Effector memory CD8-positive, alpha-beta T cell (primary cell): ENCODE data around the gene NTRK3.

Experiments
- ATAC-seq: fragments of 150-1000 bp; cut with Tn5 transposase; replicated peaks from 2 replicates; pipeline ENCODE4 v1.10.0; 2021; ENCODE audit warnings: mild to moderate bottlenecking, moderate library complexity
- DNase-seq, 3 experiments: peaks; one replicate each; pipeline ENCODE4 v3.0.0; 2021
- H3K27ac Mint-ChIP-seq, 2 donors: one replicate each; pipeline ENCODE4 v1.8.0; 2022; ENCODE audit warnings: mild to moderate bottlenecking in 2 of 2, mixed read lengths in 2 of 2, moderate library complexity in 2 of 2
- H3K27me3 Mint-ChIP-seq, 2 donors: one replicate each; pipeline ENCODE4 v1.8.0; 2022; ENCODE audit warnings: mixed read lengths in 2 of 2
- H3K36me3 Mint-ChIP-seq: one replicate; pipeline ENCODE4 v1.8.0; 2022; ENCODE audit warnings: mild to moderate bottlenecking, moderate library complexity, mixed read lengths; ENCODE audit not compliant: insufficient read depth
- H3K4me1 Mint-ChIP-seq, 2 donors: one replicate each; pipeline ENCODE4 v1.8.0; 2022; ENCODE audit warnings: low read depth in 2 of 2, mixed read lengths in 2 of 2
- H3K4me3 Mint-ChIP-seq, 2 donors: one replicate each; pipeline ENCODE4 v1.8.0; 2022; ENCODE audit warnings: mild to moderate bottlenecking in 2 of 2, mixed read lengths in 2 of 2, moderate library complexity in 2 of 2
- H3K9me3 Mint-ChIP-seq, 2 donors: one replicate each; pipeline ENCODE4 v1.8.0; 2022; ENCODE audit warnings: mixed read lengths in 2 of 2

The NTRK3 gene

DNA sequence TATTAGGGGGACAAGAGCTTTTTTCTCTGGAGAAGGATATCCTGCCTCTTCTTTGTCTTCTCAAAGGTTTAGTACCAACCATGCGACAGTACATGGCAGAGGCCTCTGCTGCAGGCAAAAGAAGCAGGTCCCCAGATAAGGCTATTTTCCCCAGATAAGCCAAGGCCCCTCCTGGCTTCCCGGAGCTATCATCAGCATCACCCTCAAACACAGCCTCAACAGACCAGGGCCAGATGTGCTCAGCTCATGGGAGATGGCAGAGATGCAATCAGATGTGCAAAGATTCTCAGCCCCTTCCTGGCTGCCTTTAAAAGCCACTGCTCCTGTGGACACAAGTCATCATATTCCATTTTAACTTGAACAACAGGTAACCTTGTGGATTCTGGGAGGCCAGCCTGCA lies 49.0 kb downstream of the NTRK3 start:
- Mint-ChIP-seq H3K9me3 (no peaks in the 10 kb centered on the region), H3K4me3 (no peak overlapping the region), H3K27me3 (peaks cover 21 to 61% of the 10 kb centered on the region in 2 donors), H3K36me3 (no peaks in the 10 kb centered on the region), H3K4me1 (no peaks in the 10 kb centered on the region), H3K27ac (no peak overlapping the region)
- no peak for ATAC-seq
- no peak for DNase-seq

DNA sequence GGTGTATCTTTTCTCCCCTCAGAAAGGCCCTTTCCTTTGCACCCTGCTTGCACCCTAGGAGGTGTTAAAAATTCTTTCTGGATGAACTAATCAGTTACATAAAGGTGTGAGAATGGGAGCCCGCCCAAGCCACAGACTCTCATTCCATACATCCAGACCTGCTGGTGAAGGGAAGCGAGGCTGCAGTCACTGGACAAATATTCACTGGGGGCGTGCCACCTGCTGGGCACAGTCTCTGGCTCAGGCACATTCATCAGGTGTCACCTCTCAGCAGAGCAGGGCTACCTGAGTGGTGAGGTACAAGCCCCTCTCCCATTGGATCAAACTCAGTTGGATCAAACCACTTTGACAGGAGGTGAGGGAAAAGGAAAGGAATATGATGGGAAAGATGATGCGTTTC lies 52.0 kb downstream of the NTRK3 start:
- no peaks in the 10 kb centered on the region for H3K36me3 Mint-ChIP-seq
- H3K9me3 Mint-ChIP-seq = no peaks in the 10 kb centered on the region
- ATAC-seq = no peak
- no peaks in the 10 kb centered on the region for H3K4me1 Mint-ChIP-seq
- H3K27ac Mint-ChIP-seq = no peak overlapping the region
- H3K27me3 Mint-ChIP-seq = peaks cover 22 to 73% of the 10 kb centered on the region in 2 donors
- no peak overlapping the region for H3K4me3 Mint-ChIP-seq
- DNase-seq = no peak

DNA sequence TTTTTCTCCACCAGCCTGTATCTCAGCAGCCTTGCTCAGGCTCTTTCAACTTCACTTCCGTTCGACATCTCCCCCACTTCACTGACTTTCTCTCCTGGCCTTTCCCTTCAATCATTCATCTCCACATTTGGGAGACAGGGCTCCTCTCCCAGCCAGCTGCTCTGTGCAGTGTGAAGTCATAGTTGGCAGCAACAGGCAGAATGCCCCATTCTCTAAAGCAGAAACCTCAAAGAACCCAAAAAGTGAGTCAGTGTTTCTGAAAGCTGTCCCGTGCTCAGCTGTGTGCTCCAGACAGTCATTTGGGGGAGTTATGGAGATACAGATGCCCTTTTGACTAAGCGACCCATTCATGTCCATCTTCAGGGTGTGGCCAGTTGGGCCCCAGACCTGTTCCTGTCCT lies 54.3 kb downstream of the NTRK3 start:
- Mint-ChIP-seq H3K27ac (no peak overlapping the region), H3K4me3 (no peak overlapping the region), H3K9me3 (no peaks in the 10 kb centered on the region), H3K4me1 (no peaks in the 10 kb centered on the region), H3K36me3 (no peaks in the 10 kb centered on the region), H3K27me3 (peaks cover 14 to 63% of the 10 kb centered on the region in 2 donors)
- ATAC-seq (no peak), DNase-seq (no peak)

DNA sequence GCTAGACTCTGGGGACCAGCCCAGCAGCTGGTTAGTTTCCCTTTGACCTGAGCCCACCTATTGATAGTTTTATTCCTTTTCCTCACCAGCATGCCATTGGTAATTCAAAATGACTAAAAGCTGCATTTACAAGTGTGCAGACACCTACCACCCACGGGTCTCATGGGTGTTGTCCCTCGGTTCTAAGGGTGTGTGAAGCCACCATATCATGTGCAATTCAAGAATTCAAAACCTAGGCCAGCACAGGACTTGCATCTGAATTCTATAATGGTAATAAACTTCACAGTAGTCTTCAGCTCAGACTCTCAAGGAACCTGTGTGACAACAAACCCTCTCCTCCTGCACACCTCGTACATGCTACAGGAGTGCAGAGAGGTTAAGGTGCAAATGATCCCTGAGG lies 55.3 kb downstream of the NTRK3 start:
- Mint-ChIP-seq H3K27me3 (peaks cover 17 to 73% of the 10 kb centered on the region in 2 donors), H3K4me1 (no peaks in the 10 kb centered on the region), H3K4me3 (no peak overlapping the region), H3K9me3 (no peaks in the 10 kb centered on the region), H3K27ac (no peak overlapping the region), H3K36me3 (no peaks in the 10 kb centered on the region)
- ATAC-seq (no peak), DNase-seq (no peak)

DNA sequence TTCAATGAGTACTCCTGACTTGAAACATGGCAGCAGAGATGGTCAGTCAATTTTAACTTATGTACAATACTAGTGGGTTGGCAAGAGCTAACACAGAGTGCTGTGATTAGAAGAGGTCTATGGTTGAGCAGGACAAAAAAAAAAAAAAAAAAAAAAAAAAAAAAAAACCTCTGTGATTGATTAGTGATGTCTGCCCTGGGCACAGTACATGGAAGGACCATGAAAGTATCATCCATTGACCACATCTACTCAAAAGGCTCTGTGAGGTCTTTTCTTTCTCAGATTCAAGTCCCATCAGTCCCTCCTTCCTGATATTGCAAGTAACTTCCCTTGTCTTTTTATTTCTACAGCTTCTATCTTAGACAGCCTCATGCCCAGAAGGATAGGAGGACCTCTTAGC lies 59.6 kb downstream of the NTRK3 start:
- DNase-seq (no peak), ATAC-seq (no peak)
- H3K4me3 Mint-ChIP-seq = no peak overlapping the region
- no peaks in the 10 kb centered on the region for H3K36me3 Mint-ChIP-seq
- H3K27ac Mint-ChIP-seq = no peak overlapping the region
- H3K27me3 Mint-ChIP-seq = peaks cover 29 to 50% of the 10 kb centered on the region in 2 donors
- no peaks in the 10 kb centered on the region for H3K4me1 Mint-ChIP-seq
- no peaks in the 10 kb centered on the region for H3K9me3 Mint-ChIP-seq

DNA sequence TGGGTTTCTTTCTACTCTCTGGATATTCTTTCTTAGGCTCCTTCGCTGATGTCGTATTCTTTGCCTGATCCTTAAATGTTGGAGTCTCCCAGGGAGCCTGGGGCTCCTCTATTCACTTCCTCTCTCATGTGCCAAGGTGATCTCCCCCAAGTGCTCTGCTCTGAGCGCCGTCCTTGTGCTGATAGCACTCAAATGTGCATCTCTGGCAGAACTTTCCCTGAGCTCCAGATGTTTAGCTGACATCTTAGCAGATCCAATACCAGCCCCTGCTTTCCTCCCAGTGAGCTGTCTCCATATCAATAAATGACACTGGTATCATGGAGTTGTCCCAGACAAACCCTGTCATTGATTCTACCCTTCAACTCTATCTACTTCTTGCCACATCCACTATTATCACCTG lies 62.4 kb downstream of the NTRK3 start:
- ATAC-seq (no peak), DNase-seq (no peak)
- Mint-ChIP-seq H3K4me1 (no peaks in the 10 kb centered on the region), H3K27me3 (peaks cover 25 to 31% of the 10 kb centered on the region in 2 donors), H3K9me3 (no peaks in the 10 kb centered on the region), H3K36me3 (no peaks in the 10 kb centered on the region), H3K4me3 (no peak overlapping the region), H3K27ac (no peak overlapping the region)

DNA sequence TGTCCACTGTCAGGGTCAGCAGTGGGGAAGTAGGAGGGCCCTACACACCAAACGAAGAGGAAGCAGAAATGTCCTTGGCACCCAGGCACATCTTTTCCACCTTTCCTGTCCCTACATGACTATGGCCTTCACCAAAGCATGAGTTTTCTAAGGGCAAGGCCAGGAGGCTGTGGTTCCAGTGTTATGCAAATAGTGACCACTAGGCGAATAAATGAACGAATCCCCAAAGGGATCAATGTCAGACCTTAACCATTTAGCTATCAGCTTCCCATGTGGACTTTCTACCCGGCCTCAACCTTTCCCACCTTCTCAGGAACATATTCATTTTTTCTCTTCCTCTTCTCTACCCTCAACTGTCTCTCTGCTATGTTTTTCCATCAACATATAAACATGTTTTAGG lies 63.1 kb downstream of the NTRK3 start:
- Mint-ChIP-seq H3K9me3 (no peaks in the 10 kb centered on the region), H3K4me3 (no peak overlapping the region), H3K36me3 (no peaks in the 10 kb centered on the region), H3K27ac (no peak overlapping the region), H3K27me3 (peaks cover 25 to 29% of the 10 kb centered on the region in 2 donors), H3K4me1 (no peaks in the 10 kb centered on the region)
- ATAC-seq (no peak), DNase-seq (no peak)

DNA sequence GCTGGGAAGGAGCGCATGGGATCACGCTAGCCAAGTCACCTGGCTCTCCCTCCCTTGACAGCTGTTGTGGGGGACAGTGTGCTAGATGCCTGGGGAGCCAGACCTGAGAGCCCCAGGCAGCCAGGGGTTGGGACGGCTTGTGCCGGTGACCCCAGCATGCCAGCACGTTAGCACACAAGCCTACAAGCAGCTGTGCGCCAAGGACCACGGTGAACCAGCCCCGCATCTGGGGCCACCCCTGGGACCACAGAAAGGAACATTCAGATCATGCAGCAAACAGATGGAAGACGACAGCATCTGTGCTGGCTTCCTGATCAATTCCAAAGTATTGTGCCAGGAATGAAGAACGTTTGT lies 64.8 kb downstream of the NTRK3 start:
- Mint-ChIP-seq H3K4me3 (no peak overlapping the region), H3K9me3 (no peaks in the 10 kb centered on the region), H3K36me3 (no peaks in the 10 kb centered on the region), H3K4me1 (no peaks in the 10 kb centered on the region), H3K27me3 (peaks cover 20 to 23% of the 10 kb centered on the region in 2 donors), H3K27ac (no peak overlapping the region)
- ATAC-seq (no peak), DNase-seq (no peak)

DNA sequence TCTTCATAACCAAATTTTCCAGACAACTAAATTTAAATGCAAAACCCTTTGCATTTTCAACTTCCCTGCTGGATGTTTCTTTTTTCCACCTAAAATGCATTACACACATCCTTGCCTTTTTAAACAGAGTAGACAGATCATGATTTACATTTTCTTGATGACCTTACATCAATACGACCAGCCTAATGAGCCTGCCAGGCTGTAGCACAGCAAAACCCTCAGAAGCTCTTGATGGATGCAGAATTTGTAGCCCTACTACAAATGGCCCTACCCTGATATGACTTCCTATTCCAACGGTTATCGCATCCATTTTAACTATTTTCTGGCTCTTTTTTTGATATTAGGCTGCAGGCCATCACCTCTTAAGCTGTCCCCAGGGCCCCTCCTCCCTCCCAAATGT lies 66.3 kb downstream of the NTRK3 start:
- Mint-ChIP-seq H3K27ac (no peak overlapping the region), H3K27me3 (peaks cover 20 to 27% of the 10 kb centered on the region in 2 donors), H3K4me1 (no peaks in the 10 kb centered on the region), H3K4me3 (no peak overlapping the region), H3K9me3 (no peaks in the 10 kb centered on the region), H3K36me3 (no peaks in the 10 kb centered on the region)
- DNase-seq (no peak), ATAC-seq (no peak)

DNA sequence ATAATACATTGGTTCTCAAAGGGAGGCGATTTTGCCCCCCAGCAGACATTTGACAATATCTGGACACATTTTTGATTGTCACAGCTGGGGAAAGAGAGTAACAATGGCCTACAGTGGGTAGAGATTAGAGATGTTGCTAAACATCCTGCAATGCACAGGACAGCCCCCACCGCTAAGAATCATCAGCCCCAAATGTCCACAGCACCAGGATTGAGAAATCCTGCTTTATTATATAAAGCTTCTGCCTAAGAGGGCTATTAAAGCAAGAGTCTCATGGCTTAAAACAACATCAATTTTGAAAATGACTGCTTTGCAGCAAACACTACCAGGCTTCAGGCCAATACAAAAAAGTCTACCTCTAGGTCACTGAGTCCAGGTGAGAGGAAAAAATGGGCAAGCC lies 68.2 kb downstream of the NTRK3 start:
- H3K4me3 Mint-ChIP-seq = no peak overlapping the region
- H3K36me3 Mint-ChIP-seq = no peaks in the 10 kb centered on the region
- H3K27ac Mint-ChIP-seq = no peak overlapping the region
- H3K27me3 Mint-ChIP-seq = peaks cover 14 to 33% of the 10 kb centered on the region in 2 donors
- peaks cover 0 to 1% of the 10 kb centered on the region in 2 donors for H3K9me3 Mint-ChIP-seq
- no peaks in the 10 kb centered on the region for H3K4me1 Mint-ChIP-seq
- DNase-seq = no peak
- no peak for ATAC-seq

DNA sequence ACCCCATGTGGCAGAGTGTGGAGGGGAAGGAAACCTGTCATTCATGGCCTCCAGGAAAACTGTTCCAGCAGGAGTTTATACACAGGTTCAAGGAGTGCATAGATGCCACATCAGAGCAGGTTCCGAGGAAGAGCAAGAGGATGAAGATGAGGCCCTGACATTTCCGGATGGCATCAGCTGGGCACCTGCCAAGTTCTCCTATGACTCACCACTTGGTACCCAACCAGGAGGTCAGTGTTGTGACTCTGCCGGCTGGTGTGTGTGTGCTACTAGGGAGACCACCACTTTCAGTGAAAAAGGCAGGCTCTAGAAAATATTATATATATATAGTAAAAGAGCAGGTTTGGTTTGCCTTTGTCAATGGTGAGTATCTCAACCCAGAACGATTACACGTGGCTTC lies 69.3 kb downstream of the NTRK3 start:
- Mint-ChIP-seq H3K27me3 (peaks cover 7 to 45% of the 10 kb centered on the region in 2 donors), H3K27ac (no peak overlapping the region), H3K9me3 (peaks cover 0 to 1% of the 10 kb centered on the region in 2 donors), H3K4me3 (no peak overlapping the region), H3K36me3 (no peaks in the 10 kb centered on the region), H3K4me1 (no peaks in the 10 kb centered on the region)
- ATAC-seq = no peak
- DNase-seq = no peak

DNA sequence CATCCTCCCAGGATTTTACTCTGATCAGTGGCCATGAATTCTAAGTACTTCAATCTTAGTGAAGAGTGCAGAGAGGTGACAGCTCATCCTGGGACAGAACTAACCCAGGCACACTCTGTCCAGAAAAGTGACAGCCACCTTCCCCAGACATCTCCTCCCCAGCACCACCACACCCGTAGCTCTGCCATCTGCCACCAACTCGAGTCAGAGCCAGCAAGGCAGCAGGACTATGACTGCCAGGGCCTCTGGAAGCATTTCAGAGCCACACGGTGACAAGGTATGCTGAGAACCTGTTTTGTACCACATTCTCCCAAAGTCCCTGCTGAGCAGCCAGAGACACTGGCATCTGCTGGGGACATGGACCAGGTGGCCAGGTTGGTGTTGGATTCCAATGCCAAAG lies 71.0 kb downstream of the NTRK3 start:
- Mint-ChIP-seq H3K9me3 (peaks cover 0 to 1% of the 10 kb centered on the region in 2 donors), H3K4me3 (no peak overlapping the region), H3K27ac (no peak overlapping the region), H3K27me3 (peaks cover 6 to 59% of the 10 kb centered on the region in 2 donors), H3K36me3 (no peaks in the 10 kb centered on the region), H3K4me1 (no peaks in the 10 kb centered on the region)
- no peak for ATAC-seq
- no peak for DNase-seq

DNA sequence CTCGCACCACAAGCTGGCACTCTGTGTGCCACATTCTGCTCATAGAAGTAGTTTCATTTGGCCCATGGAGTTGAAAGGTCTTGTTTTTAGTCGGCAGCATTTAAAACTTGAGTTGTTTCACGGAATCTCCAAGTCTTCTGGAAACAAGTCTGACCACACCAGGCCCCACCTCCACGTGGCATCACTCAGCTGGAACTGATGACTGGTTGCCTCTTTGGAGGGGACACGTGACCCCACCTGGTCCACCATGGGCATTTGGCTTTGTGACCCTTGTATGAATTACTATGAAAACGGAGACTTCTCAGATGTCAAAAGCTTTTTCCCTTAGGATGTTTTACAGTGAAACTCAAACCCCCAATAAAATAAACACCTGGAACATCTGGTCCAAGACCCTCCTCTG lies 74.9 kb downstream of the NTRK3 start:
- no peak for DNase-seq
- Mint-ChIP-seq H3K27me3 (peaks cover 13 to 53% of the 10 kb centered on the region in 2 donors), H3K9me3 (peaks cover 0 to 1% of the 10 kb centered on the region in 2 donors), H3K36me3 (no peaks in the 10 kb centered on the region), H3K4me1 (no peaks in the 10 kb centered on the region), H3K27ac (no peak overlapping the region), H3K4me3 (no peak overlapping the region)
- no peak for ATAC-seq

DNA sequence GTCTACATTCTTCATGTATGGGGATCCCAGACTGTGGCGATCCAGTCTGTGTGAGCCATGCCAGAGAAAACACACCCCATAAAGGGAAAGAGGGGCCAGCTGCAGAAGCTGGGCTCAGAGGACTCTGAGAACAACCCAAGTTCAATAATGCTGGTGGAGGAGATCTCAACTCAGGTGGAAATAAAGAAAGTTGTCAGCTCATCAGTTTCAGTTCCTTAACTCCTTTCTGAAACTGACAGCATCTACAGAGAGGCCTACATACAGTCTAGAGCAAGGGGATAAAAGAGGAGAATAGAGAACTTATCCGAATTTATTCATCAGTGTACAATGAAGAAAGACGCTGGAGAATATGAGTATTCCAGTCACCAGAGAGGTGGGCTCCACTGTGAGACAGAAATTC lies 77.0 kb downstream of the NTRK3 start:
- no peak for ATAC-seq
- H3K27ac Mint-ChIP-seq = no peak overlapping the region
- peaks cover 0 to 1% of the 10 kb centered on the region in 2 donors for H3K9me3 Mint-ChIP-seq

DNA sequence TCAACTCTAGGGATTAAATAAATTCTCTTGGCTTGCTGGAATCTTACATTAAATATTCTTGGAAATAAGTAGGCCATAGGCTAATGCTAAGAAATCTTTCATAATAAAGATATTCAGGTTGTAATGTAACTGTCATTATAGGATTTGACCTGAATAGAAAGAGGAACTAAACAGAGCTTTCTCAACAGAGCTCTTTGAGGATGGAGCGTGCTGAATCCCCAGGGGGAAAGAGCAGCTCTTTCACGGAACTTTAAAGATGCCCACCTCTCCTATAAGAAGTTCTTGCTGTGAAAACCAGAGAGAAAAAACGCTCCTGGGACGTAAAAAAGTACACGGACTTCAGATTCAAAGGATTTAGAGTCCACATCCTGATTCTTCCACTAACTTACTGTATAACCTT lies 77.9 kb downstream of the NTRK3 start:
- no peaks in the 10 kb centered on the region for H3K36me3 Mint-ChIP-seq
- DNase-seq (no peak), ATAC-seq (no peak)
- no peaks in the 10 kb centered on the region for H3K4me1 Mint-ChIP-seq
- H3K9me3 Mint-ChIP-seq = no peaks in the 10 kb centered on the region
- H3K4me3 Mint-ChIP-seq = no peak overlapping the region
- H3K27me3 Mint-ChIP-seq = peaks cover 8 to 35% of the 10 kb centered on the region in 2 donors
- H3K27ac Mint-ChIP-seq = no peak overlapping the region

More for the DNA sequence above, 77.0 kb downstream of the NTRK3 start:
- H3K27me3 Mint-ChIP-seq = peaks cover 12 to 41% of the 10 kb centered on the region in 2 donors
- H3K4me3 Mint-ChIP-seq = no peak overlapping the region
- H3K4me1 Mint-ChIP-seq = no peaks in the 10 kb centered on the region
- H3K36me3 Mint-ChIP-seq = no peaks in the 10 kb centered on the region
- no peak for DNase-seq
